ENCODE measurements around the gene SLC44A2. TPM values are rescaled to one million over a fixed set of nuclear protein-coding genes. Genes with fewer than 3 reads are reported as not detected.
"Not testable (repeated sequence)": the region's sequence is repeated elsewhere in the genome, so short reads cannot be mapped to it uniquely, and the experiment has no call there.

Gene SLC44A2
- total RNA-seq, 1 donor from 2014 or later: 89.4 TPM

- intact Hi-C loops (cut with DNase I): no loop called here
- H3K36me3 ChIP-seq: peaks cover 0 to 4% of the 10 kb centered on the region in 2 donors
- no peak overlapping the region for H3K4me3 ChIP-seq
- no peak overlapping the region for H3K27ac ChIP-seq
- peaks cover 76% of the 10 kb centered on the region for H3K4me1 ChIP-seq
- TF ChIP-seq CTCF (IDR thresholded peaks at IDR 0.05) (no peak), POLR2AphosphoS5 (IDR thresholded peaks at IDR 0.05; ENCODE audit: insufficient read depth in 1 of 2, low read depth in 1 of 2) (no peak), POLR2A (IDR thresholded peaks at IDR 0.05) (no peak)
- H3K9me3 ChIP-seq: no peaks in the 10 kb centered on the region
- no peaks in the 10 kb centered on the region for H3K27me3 ChIP-seq
- no peak for DNase-seq (ENCODE audit: extremely low spot score in 2 of 2)
These were observed 37.3 kb downstream of the SLC44A2 start for GRCh38 chr19:10662384-10663251.

GRCh38 chr19:10663252-10663563 lies 37.9 kb downstream of the SLC44A2 start:
- H3K27ac ChIP-seq, H3K27me3 ChIP-seq: not testable (repeated sequence)

GRCh38 chr19:10667867-10668266 lies 42.5 kb downstream of the SLC44A2 start:
- DNase-seq (ENCODE audit: extremely low spot score in 2 of 2): no peak

More at GRCh38 chr19:10663252-10663563, 37.9 kb downstream of the SLC44A2 start:
- DNase-seq (ENCODE audit: extremely low spot score in 2 of 2); intact Hi-C loops (cut with DNase I); H3K36me3 ChIP-seq; H3K9me3 ChIP-seq; H3K4me3 ChIP-seq: not testable (repeated sequence)
- H3K4me1 ChIP-seq: peaks cover 76% of the 10 kb centered on the region

GRCh38 chr19:10669246-10669645 lies 43.9 kb downstream of the SLC44A2 start:
- TF ChIP-seq POLR2A (IDR thresholded peaks at IDR 0.05) (no peak), POLR2AphosphoS5 (IDR thresholded peaks at IDR 0.05; ENCODE audit: insufficient read depth in 1 of 2, low read depth in 1 of 2) (no peak), CTCF (IDR thresholded peaks at IDR 0.05) (no peak)
- H3K9me3 ChIP-seq: no peaks in the 10 kb centered on the region
- H3K4me3 ChIP-seq: no peak overlapping the region
- DNase-seq (ENCODE audit: extremely low spot score in 2 of 2): no peak
- no peaks in the 10 kb centered on the region for H3K27me3 ChIP-seq
- H3K4me1 ChIP-seq: peaks cover 60% of the 10 kb centered on the region
- peaks cover 0 to 29% of the 10 kb centered on the region in 2 donors for H3K36me3 ChIP-seq
- no peak overlapping the region for H3K27ac ChIP-seq
- intact Hi-C loops (cut with DNase I): no loop called here

More at GRCh38 chr19:10667867-10668266, 42.5 kb downstream of the SLC44A2 start:
- H3K4me3 ChIP-seq: no peak overlapping the region
- H3K36me3 ChIP-seq: peaks cover 0 to 17% of the 10 kb centered on the region in 2 donors
- TF ChIP-seq POLR2AphosphoS5 (IDR thresholded peaks at IDR 0.05; ENCODE audit: insufficient read depth in 1 of 2, low read depth in 1 of 2): no peak
- no peak for TF ChIP-seq CTCF (IDR thresholded peaks at IDR 0.05)
- TF ChIP-seq POLR2A (IDR thresholded peaks at IDR 0.05): no peak
- H3K27me3 ChIP-seq: no peaks in the 10 kb centered on the region
- H3K4me1 ChIP-seq: peaks cover 71% of the 10 kb centered on the region
- no peak overlapping the region for H3K27ac ChIP-seq
- intact Hi-C loops (cut with DNase I): no loop called here
- no peaks in the 10 kb centered on the region for H3K9me3 ChIP-seq

GRCh38 chr19:10670182-10670581 lies 44.8 kb downstream of the SLC44A2 start:
- Histone ChIP-seq H3K9me3 (no peaks in the 10 kb centered on the region), H3K4me1 (peaks cover 55% of the 10 kb centered on the region), H3K36me3 (peaks cover 0 to 29% of the 10 kb centered on the region in 2 donors), H3K27ac (no peak overlapping the region), H3K27me3 (no peaks in the 10 kb centered on the region), H3K4me3 (no peak overlapping the region)
- no peak for TF ChIP-seq CTCF (IDR thresholded peaks at IDR 0.05)
- TF ChIP-seq POLR2AphosphoS5 (IDR thresholded peaks at IDR 0.05; ENCODE audit: insufficient read depth in 1 of 2, low read depth in 1 of 2): no peak
- TF ChIP-seq POLR2A (IDR thresholded peaks at IDR 0.05): no peak
- intact Hi-C loops (cut with DNase I): no loop called here
- no peak for DNase-seq (ENCODE audit: extremely low spot score in 2 of 2)
